ENCODE measurements around the gene OR2B6. TPM values are rescaled to one million over a fixed set of nuclear protein-coding genes. Genes with fewer than 3 reads are reported as not detected.

Gene OR2B6
- polyA plus RNA-seq, 4 donors, result 0.08 to 0.17 TPM; not detected in 2

DNA sequence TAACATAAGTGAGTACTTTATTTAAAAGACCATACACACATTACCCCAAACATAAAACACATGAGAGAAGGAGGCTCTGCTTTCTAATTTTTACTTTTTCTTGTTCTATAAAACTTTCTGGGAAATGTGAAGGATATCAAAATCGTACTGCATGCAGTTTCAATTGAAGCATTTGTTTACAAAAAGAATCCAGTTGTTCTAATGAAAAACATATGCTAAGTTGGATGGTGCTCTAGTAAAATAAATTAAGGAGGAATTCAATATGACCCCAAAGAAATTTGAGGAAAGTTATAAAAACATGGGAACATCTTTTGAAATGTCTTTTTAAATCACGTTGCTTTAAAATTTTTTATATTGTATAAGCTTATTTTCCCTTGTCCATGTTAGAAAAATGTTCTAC, 37.6 kb downstream of the OR2B6 start:
- DNase-seq (ENCODE audit: low read depth in 4 of 4, low spot score in 3 of 4), result no peak

DNA sequence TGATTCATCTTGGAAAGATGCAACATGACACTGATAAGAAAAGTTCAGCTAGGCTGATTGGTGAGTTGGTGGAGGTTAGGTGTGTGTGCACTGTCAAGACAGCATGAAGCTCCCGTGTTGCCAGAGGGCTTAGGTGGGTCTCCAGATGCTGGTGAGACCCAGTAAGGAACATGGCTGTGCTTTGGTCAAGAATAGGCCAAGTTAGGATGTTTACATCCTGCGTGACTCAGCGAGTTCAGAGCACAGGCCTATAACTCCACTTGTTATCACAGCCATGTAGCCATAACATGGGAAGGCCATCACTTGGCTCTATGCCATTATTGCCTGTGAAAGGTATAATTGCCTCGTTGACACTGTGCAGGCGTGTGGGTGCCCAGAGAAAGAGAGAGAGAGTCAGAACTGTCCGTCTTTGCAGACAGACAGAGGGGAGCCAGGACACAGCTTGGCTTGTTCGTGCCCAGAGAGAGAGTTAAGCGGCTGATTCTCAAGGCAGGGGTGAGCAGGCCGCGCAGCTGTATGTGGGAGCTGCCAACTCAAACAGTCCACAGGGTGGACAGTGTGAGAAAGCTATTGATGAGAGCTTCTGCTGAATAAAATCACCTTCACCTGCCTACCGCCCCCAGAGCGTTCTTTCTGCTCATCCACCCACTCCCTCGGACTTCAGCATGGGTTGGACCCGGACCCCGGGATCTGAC, 43.5 kb downstream of the OR2B6 start:
- DNase-seq (ENCODE audit: low read depth in 4 of 4, low spot score in 3 of 4), result no peak

DNA sequence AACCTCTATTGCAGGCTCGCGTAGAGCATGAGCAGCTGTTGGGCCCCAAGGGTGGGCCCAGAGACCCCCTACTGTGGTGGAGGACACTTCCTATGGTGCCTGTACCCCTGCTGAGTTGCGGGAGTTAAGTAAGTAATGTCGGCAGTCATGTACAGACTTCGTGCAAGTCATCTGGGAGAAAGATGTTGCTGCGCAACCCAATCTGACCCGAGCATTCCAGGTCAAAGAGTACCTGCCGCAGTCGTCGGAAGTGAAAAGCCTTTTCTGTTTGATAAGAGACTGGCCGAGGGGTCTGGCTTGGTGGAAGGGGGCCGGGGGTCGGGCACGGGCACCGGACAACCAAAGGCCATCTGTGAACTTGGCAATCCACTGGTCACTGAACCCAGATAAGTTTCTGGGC, 44.3 kb downstream of the OR2B6 start:
- DNase-seq (ENCODE audit: low read depth in 4 of 4, low spot score in 3 of 4), result no peak

GRCh38 chr6:28001751-28002150, 44.7 kb downstream of the OR2B6 start:
- DNase-seq (ENCODE audit: low read depth in 4 of 4, low spot score in 3 of 4), result peak in 2 of 4 donors; percentile 12 to 22

DNA sequence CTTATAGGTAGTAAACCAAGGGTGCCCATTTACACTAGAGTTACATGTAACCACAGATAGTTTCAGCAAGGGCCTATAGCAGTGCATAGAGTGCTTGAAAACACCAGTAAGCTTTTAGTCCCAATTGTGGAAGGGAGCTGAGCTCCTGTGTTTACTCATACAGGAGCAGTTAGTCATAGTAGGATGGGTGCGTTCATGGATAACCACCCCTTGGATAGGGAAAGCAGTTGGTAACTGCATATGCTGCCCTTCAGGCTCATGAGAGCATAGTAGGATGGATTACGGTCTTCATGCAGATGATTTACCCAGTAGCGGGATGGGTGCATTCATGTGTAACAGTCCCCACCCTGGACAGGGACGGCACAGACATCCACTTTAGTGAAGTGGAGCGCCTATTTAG, 45.1 kb downstream of the OR2B6 start:
- DNase-seq (ENCODE audit: low read depth in 4 of 4, low spot score in 3 of 4), result no peak

DNA sequence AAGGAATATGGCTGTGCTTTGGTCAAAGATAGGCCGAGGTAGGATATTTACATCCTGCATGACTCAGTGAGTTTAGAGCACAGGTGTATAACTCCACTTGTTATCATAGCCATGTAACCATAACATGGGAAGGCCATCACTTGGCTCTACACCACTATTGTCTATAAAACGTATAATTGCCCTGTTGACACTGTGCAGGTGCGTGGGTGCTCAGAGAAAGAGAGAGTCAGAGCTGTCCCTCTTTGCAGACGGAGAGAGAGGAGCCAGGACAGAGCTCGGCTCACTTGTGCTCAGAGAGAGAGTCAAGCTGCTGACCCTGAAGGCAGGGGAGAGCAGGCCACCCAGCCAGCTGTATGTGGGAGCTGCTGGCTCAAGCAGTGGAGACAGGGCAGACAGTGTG, 46.0 kb downstream of the OR2B6 start:
- DNase-seq (ENCODE audit: low read depth in 4 of 4, low spot score in 3 of 4), result no peak

DNA sequence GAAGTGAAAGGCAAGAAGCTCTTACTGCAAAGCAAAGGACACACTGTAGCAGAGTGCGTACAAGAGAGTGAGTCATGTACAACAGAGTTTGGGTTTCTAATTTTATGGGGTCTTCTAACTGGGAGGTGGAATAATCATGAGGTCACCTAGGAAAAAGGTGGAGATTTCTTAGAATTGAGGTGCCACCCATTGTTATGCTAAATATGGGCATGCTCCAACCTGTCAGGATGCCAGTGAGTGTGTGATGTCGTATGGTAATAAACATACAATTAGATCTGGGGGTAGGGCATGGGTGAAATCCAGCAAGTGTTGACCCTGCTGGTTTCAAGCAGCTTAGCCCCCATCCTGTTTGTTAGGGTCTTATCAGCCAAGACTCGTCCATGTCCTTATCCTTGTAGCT, 46.6 kb downstream of the OR2B6 start:
- no peak for DNase-seq (ENCODE audit: low read depth in 4 of 4, low spot score in 3 of 4)

GRCh38 chr6:28004350-28005151, 47.5 kb downstream of the OR2B6 start:
- DNase-seq (ENCODE audit: low read depth in 4 of 4, low spot score in 3 of 4), result no peak

- no peak for DNase-seq (ENCODE audit: low read depth in 4 of 4, low spot score in 3 of 4)
Observed at GRCh38 chr6:28005152-28005890, 48.3 kb downstream of the OR2B6 start.

GRCh38 chr6:28005975-28006374, 48.9 kb downstream of the OR2B6 start:
- DNase-seq (ENCODE audit: low read depth in 4 of 4, low spot score in 3 of 4), result no peak

Other genes starting within 250 kb of the OR2B6 start
- not detected for gene OR2B2, start 44.8 kb upstream of the OR2B6 start, polyA plus RNA-seq (ENCODE audit: insufficient read length in 4 of 4)
- 1 to 10 TPM; 3.9 to 4.7 (median 4.4) TPM for gene ZNF165, start 123.3 kb downstream of the OR2B6 start, polyA plus RNA-seq (ENCODE audit: insufficient read length in 4 of 4)
- 10 to 100 TPM in 3 of 4 donors, 1 to 10 TPM in 1; 9.0 to 13.5 (median 12.6) TPM for gene ZSCAN16, start 167.4 kb downstream of the OR2B6 start, polyA plus RNA-seq (ENCODE audit: insufficient read length in 4 of 4)
- 10 to 100 TPM; 36.4 to 46.0 (median 42.0) TPM for gene ZKSCAN8, start 184.6 kb downstream of the OR2B6 start, polyA plus RNA-seq (ENCODE audit: insufficient read length in 4 of 4)

All from right renal pelvis (tissue), 4 donors.